Raji (cell line): ENCODE results near the gene ING2.
A peak's percentile ranks its signal among the peaks of the same experiment; 100 is the strongest.

ENCODE experiments used
- POLR2A ChIP-seq: IDR thresholded peaks from 2 replicates; pipeline ENCODE4 v1.6.1; 2011; ENCODE audit warnings: low read depth, low read length, control low read depth; ENCODE audit not compliant: insufficient read depth

The ING2 gene

GRCh38 chr4:183493246-183493645, 11.6 kb upstream of the ING2 start:
- TF ChIP-seq POLR2A = no peak

GRCh38 chr4:183495184-183495583, 9.7 kb upstream of the ING2 start:
- no peak for TF ChIP-seq POLR2A

GRCh38 chr4:183499389-183499788, 5.5 kb upstream of the ING2 start:
- TF ChIP-seq POLR2A = no peak

- no peak for TF ChIP-seq POLR2A
Observed at GRCh38 chr4:183499801-183500200, 5.1 kb upstream of the ING2 start.

GRCh38 chr4:183503497-183504063, 1.3 kb upstream of the ING2 start:
- TF ChIP-seq POLR2A = no peak

- peak; percentile 88 for TF ChIP-seq POLR2A
Observed at GRCh38 chr4:183504064-183504929, 561 bp upstream of the ING2 start.

- TF ChIP-seq POLR2A = peak; percentile 82
Observed at GRCh38 chr4:183505611-183506388, 942 bp downstream of the ING2 start.

GRCh38 chr4:183506389-183506735, 1.5 kb downstream of the ING2 start:
- TF ChIP-seq POLR2A = no peak

GRCh38 chr4:183507925-183508696, 3.3 kb downstream of the ING2 start:
- TF ChIP-seq POLR2A = no peak

- TF ChIP-seq POLR2A = no peak
Observed at GRCh38 chr4:183508697-183509335, 4.0 kb downstream of the ING2 start.

- TF ChIP-seq POLR2A = no peak
Observed at GRCh38 chr4:183515411-183515810, 10.6 kb downstream of the ING2 start.

- TF ChIP-seq POLR2A = no peak
Observed at GRCh38 chr4:183517194-183517593, 12.3 kb downstream of the ING2 start.

GRCh38 chr4:183517781-183518180, 12.9 kb downstream of the ING2 start:
- TF ChIP-seq POLR2A = no peak

- TF ChIP-seq POLR2A = no peak
Observed at GRCh38 chr4:183522821-183523220, 18.0 kb downstream of the ING2 start.

- TF ChIP-seq POLR2A = no peak
Observed at GRCh38 chr4:183527326-183527725, 22.5 kb downstream of the ING2 start.
